B cell (primary cell): ENCODE results near the gene LIG3. TPM values are rescaled to one million over a fixed set of nuclear protein-coding genes. Genes with fewer than 3 reads are reported as not detected.
"Not testable (repeated sequence)": the region's sequence is repeated elsewhere in the genome, so short reads cannot be mapped to it uniquely, and the experiment has no call there.

Source experiments
- ATAC-seq: fragments of 200-7000 bp; cut with Tn5 transposase; one replicate; pipeline ENCODE4 v1.10.0; 2021; ENCODE audit warnings: low read depth, mild to moderate bottlenecking, moderate number of reproducible peaks, moderate library complexity
- CTCF ChIA-PET: fragments of 350-600 bp; sonication (Branson Sonifier 250); formaldehyde crosslinking; loops from one replicate; lab custom pipeline; 2021; ENCODE audit warnings: antibody characterized with exemption, inconsistent platforms; lab: Charles Lee
- POLR2A ChIA-PET: fragments of 350-600 bp; sonication (Branson Sonifier 250); formaldehyde crosslinking; loops from one replicate; lab custom pipeline; 2021; ENCODE audit warnings: antibody characterized with exemption; lab: Charles Lee
- DNase-seq: peaks from one replicate; pipeline ENCODE4 v3.0.0; 2013
- H2AFZ ChIP-seq: 2 replicates; pipeline ENCODE4 v1.6.1; 2012; ENCODE audit warnings: mild to moderate bottlenecking, low read depth, low read length; ENCODE audit not compliant: insufficient read depth, poor library complexity, severe bottlenecking
- H3K27ac ChIP-seq, 2 donors: 1 replicate in 1 of 2; 2 replicates in 1 of 2; pipeline ENCODE4 v1.5.1; 2012 to 2013; ENCODE audit warnings: low read length in 2 of 2, mild to moderate bottlenecking in 2 of 2, moderate library complexity in 1 of 2
- H3K27me3 ChIP-seq, 4 experiments: fragments of 200-600 bp in 1 of 4; sonication (generic) in 1 of 4; replicated peaks in 1 of 4; 1 replicate in 2 of 4; 2 replicates in 2 of 4; pipeline versions ENCODE4 v1.6.1 to v1.7.0; 2013 to 2016; ENCODE audit warnings: low read length in 3 of 4, mild to moderate bottlenecking in 2 of 4, mixed read lengths in 1 of 4, moderate library complexity in 1 of 4; ENCODE audit not compliant: insufficient read depth in 4 of 4, control insufficient read depth in 3 of 4; ENCODE audit errors: control extremely low read depth in 1 of 4
- H3K36me3 ChIP-seq, 2 experiments: replicated peaks in 1 of 2; 1 replicate in 1 of 2; 2 replicates in 1 of 2; pipeline versions ENCODE4 v1.6.1 to v1.7.1; 2013; ENCODE audit warnings: low read length in 1 of 2; ENCODE audit not compliant: insufficient read depth in 2 of 2, control insufficient read depth in 1 of 2; ENCODE audit errors: control extremely low read depth in 1 of 2, extremely low read depth in 1 of 2
- H3K4me1 ChIP-seq, 2 donors: fragments of 200-600 bp in 1 of 2; sonication (generic) in 1 of 2; 1 replicate in 1 of 2; 2 replicates in 1 of 2; pipeline versions ENCODE4 v1.5.1 to v1.6.1; 2013 to 2017; ENCODE audit warnings: low read length in 2 of 2; ENCODE audit not compliant: control insufficient read depth in 2 of 2, insufficient read depth in 2 of 2
- H3K4me2 ChIP-seq: replicated peaks from 2 replicates; pipeline ENCODE3; 2012; ENCODE audit warnings: mild to moderate bottlenecking, low read depth, low read length; ENCODE audit not compliant: poor library complexity, severe bottlenecking
- H3K4me3 ChIP-seq, 5 experiments: fragments of 200-600 bp in 1 of 5; sonication (generic) in 1 of 5; 1 replicate in 3 of 5; 2 replicates in 2 of 5; pipeline versions ENCODE4 v1.5.1 to v1.7.0; 2011 to 2016; ENCODE audit warnings: low read length in 4 of 5, mild to moderate bottlenecking in 4 of 5, low read depth in 2 of 5, control low read depth in 1 of 5, moderate library complexity in 1 of 5; ENCODE audit not compliant: insufficient read depth in 1 of 5; ENCODE audit errors: control extremely low read depth in 1 of 5, extremely low read depth in 1 of 5
- H3K79me2 ChIP-seq: fragments of 200-600 bp; sonication (generic); one replicate; pipeline ENCODE4 v1.6.0; 2016; ENCODE audit warnings: low read length; ENCODE audit not compliant: control insufficient read depth, insufficient read depth
- H3K9ac ChIP-seq: fragments of 200-600 bp; sonication (generic); 2 replicates; pipeline ENCODE4 v1.6.1; 2017; ENCODE audit warnings: mild to moderate bottlenecking, low read length, moderate library complexity
- H3K9me3 ChIP-seq, 3 donors: one replicate each; pipeline versions ENCODE4 v1.6.1 to v1.7.1; 2013; ENCODE audit warnings: low read length in 2 of 3; ENCODE audit not compliant: control insufficient read depth in 2 of 3, insufficient read depth in 1 of 3; ENCODE audit errors: control extremely low read depth in 1 of 3
- H4K20me1 ChIP-seq: 2 replicates; pipeline ENCODE4 v1.6.0; 2012; ENCODE audit warnings: mild to moderate bottlenecking, low read length; ENCODE audit not compliant: insufficient read depth, control insufficient read depth, poor library complexity, severe bottlenecking
- H3K27ac Mint-ChIP-seq: one replicate; pipeline ENCODE4 v1.8.0; 2021; ENCODE audit warnings: mixed read lengths
- H3K27me3 Mint-ChIP-seq: one replicate; pipeline ENCODE4 v1.8.0; 2021; ENCODE audit warnings: mixed read lengths
- H3K4me1 Mint-ChIP-seq: one replicate; pipeline ENCODE4 v1.8.0; 2021; ENCODE audit warnings: mixed read lengths
- H3K4me3 Mint-ChIP-seq: one replicate; pipeline ENCODE4 v1.8.0; 2021; ENCODE audit warnings: mixed read lengths
- H3K9me3 Mint-ChIP-seq: one replicate; pipeline ENCODE4 v1.8.0; 2022; ENCODE audit warnings: mixed read lengths; ENCODE audit not compliant: insufficient read depth
- EZH2 ChIP-seq: IDR thresholded peaks from 2 replicates; pipeline ENCODE4 v1.6.1; 2012; ENCODE audit warnings: borderline replicate concordance, low read depth, mild to moderate bottlenecking, moderate library complexity, low read length; ENCODE audit not compliant: insufficient read depth, poor library complexity, severe bottlenecking
- WGBS: methylation state at CpG from one replicate; pipeline ENCODE4 v1.1.5; 2013; ENCODE audit warnings: missing lambda C conversion rate; ENCODE audit not compliant: insufficient coverage; 5-methylcytosine and 5-hydroxymethylcytosine counted together
- intact Hi-C: fragments of 100-400 bp; cut with micrococcal nuclease; formaldehyde crosslinking; loops from one replicate; pipeline ENCODE4 v1.10.0; 2022
- polyA plus RNA-seq: library from polyadenylated mRNA; depleted of rRNA; stranded (reverse); fragments of >200 nt; gene quantifications from 2 replicates; pipeline ENCODE4 v1.2.3, GENCODE V29; 2012
- total RNA-seq, 2 donors: library from RNA; stranded (reverse); fragments of 120-200 nt in 1 of 2; gene quantifications; 1 replicate in 1 of 2; 2 replicates in 1 of 2; pipeline versions ENCODE4 v1.2.3 to v1.2.4, GENCODE V29; 2013 to 2022
- TF ChIP-seq, protein P1 (sequence below): fragments of 200-600 bp; IDR thresholded peaks from one replicate; pipeline ENCODE4 v1.8.0; 2022; ENCODE audit warnings: antibody characterized with exemption, mild to moderate bottlenecking

LIG3 gene
- total and polyA plus RNA-seq, 2 donors (not counting 1 experiment from before 2014, with no cell fraction given), result 8.8 to 34.4 TPM

GRCh38 chr17:35025541-35025940, 45.2 kb downstream of the LIG3 start:
- Mint-ChIP-seq H3K4me1 (peaks cover 20% of the 10 kb centered on the region), H3K27ac (no peak overlapping the region), H3K27me3 (no peaks in the 10 kb centered on the region), H3K4me3 (no peak overlapping the region), H3K9me3 (no peaks in the 10 kb centered on the region)
- H3K36me3 ChIP-seq, result peaks cover 0 to 16% of the 10 kb centered on the region in 2 experiments
- POLR2A ChIA-PET, result no interaction called here
- H3K4me1 ChIP-seq, result peaks cover 8 to 11% of the 10 kb centered on the region in 2 donors
- ATAC-seq (no peak), DNase-seq (no peak)
- TF ChIP-seq, protein P1, sequence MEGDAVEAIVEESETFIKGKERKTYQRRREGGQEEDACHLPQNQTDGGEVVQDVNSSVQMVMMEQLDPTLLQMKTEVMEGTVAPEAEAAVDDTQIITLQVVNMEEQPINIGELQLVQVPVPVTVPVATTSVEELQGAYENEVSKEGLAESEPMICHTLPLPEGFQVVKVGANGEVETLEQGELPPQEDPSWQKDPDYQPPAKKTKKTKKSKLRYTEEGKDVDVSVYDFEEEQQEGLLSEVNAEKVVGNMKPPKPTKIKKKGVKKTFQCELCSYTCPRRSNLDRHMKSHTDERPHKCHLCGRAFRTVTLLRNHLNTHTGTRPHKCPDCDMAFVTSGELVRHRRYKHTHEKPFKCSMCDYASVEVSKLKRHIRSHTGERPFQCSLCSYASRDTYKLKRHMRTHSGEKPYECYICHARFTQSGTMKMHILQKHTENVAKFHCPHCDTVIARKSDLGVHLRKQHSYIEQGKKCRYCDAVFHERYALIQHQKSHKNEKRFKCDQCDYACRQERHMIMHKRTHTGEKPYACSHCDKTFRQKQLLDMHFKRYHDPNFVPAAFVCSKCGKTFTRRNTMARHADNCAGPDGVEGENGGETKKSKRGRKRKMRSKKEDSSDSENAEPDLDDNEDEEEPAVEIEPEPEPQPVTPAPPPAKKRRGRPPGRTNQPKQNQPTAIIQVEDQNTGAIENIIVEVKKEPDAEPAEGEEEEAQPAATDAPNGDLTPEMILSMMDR, result no peak
- no peak for TF ChIP-seq EZH2
- WGBS, result no CpG with 5 or more reads among the region's 1 CpG
- H3K4me2 ChIP-seq, result no peak overlapping the region
- no peak overlapping the region for H2AFZ ChIP-seq
- H3K27me3 ChIP-seq, result no peaks in the 10 kb centered on the region
- H3K79me2 ChIP-seq, result peaks cover 7% of the 10 kb centered on the region
- intact Hi-C loops, result no loop called here
- CTCF ChIA-PET, result interaction anchor here (1.1 to 1.6 kb wide), 2 partner anchors 39 to 64 kb away, joined by 3 to 5 read pairs; no protein-coding TSS in a partner anchor
- H3K9ac ChIP-seq, result no peak overlapping the region
- no peaks in the 10 kb centered on the region for H4K20me1 ChIP-seq
- no peak overlapping the region for H3K4me3 ChIP-seq
- no peak overlapping the region for H3K27ac ChIP-seq
- no peaks in the 10 kb centered on the region for H3K9me3 ChIP-seq

DNA sequence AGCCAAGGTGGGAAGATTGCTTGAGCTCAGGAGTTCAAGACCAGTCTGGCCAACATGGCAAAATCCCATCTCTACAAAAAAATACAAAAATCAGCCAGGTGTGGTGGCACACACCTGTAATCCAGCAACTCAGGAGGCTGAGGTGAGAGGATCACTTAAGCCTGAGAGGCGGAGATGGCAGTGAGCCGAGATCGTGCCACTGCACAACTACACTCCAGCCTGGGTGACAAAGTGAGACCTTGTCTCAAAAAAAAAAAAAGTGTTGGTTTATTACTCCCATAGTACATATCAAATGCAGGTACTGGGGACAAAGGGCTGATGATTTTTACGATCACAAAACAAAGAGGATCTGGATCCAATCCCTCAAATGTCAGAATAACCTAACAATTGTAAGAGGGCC, 47.8 kb downstream of the LIG3 start:
- POLR2A ChIA-PET, result interaction anchor here (0.6 kb wide), 1 partner anchor 14 kb away, joined by 4 read pairs; no protein-coding TSS in a partner anchor

More for the DNA sequence above, 47.8 kb downstream of the LIG3 start:
- ATAC-seq, H3K9ac ChIP-seq, H3K9me3 ChIP-seq, H3K27me3 Mint-ChIP-seq, H4K20me1 ChIP-seq, H3K4me2 ChIP-seq, DNase-seq, H3K36me3 ChIP-seq, H3K27me3 ChIP-seq, H3K4me3 Mint-ChIP-seq, H2AFZ ChIP-seq, CTCF ChIA-PET, H3K4me3 ChIP-seq, H3K27ac Mint-ChIP-seq, H3K9me3 Mint-ChIP-seq: not testable (repeated sequence)
- H3K4me1 Mint-ChIP-seq, result peaks cover 26% of the 10 kb centered on the region
- Histone ChIP-seq H3K27ac (peak overlapping the region in 1 of 2 donors; percentile 21), H3K4me1 (peaks cover 11 to 12% of the 10 kb centered on the region in 2 donors), H3K79me2 (peaks cover 17% of the 10 kb centered on the region)
- no CpG with 5 or more reads among the region's 4 CpGs for WGBS
- intact Hi-C loops, result loop anchor here (2.0 kb wide), 1 partner anchor 21 kb away; no protein-coding TSS in a partner anchor
